Brain pericyte (primary cell): ENCODE results near the gene LRP1B.

ENCODE experiments used
- DNase-seq: peaks from one replicate; pipeline ENCODE4 v3.0.0-alpha.2; 2012; ENCODE audit warnings: low read depth, low spot score

LRP1B gene

GRCh38 chr2:140843186-140843585, 1287.6 kb downstream of the LRP1B start:
- no peak for DNase-seq

- no peak for DNase-seq
Observed at GRCh38 chr2:140842110-140842509, 1288.7 kb downstream of the LRP1B start.

GRCh38 chr2:140841141-140841540, 1289.7 kb downstream of the LRP1B start:
- no peak for DNase-seq

- no peak for DNase-seq
Observed at GRCh38 chr2:140836826-140837225, 1294.0 kb downstream of the LRP1B start.

DNA sequence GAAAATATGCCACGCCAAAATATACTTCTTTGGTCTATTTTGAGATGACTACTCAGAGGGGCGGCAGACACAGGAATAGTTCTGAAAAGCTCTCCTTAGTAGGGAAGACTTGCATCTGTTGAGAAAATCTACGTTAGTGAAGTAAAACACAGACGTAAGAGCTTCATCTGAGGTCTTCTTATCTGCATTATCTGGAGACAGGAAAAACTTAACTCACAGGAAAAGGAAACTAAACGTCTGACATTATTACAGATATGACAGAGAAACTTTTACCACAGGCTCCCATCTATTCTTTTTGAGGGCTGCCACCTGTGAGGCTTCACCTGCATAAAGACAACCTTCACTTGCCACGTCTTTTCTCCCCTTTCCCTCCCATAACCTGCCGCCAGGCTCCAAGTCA, 1295.7 kb downstream of the LRP1B start:
- DNase-seq, result no peak

DNA sequence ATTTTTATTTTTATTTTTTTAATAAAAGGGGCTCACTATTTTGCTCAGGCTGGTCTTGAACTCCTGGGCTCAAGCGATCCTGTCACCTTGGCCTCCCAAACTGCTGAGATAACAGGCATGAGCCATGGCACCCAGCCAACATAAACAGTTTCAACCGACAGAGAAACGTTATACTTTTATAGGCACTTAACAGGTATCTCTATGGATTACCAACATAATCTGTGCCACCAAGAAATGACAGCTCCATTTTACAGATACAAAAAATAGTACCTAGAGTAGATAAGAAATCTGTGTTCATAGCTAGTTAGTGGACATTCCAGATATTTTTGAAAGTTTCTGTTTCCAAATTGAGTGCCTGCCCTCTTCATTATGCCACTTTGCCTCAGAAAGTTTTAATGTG, 1316.7 kb downstream of the LRP1B start:
- DNase-seq, result no peak

DNA sequence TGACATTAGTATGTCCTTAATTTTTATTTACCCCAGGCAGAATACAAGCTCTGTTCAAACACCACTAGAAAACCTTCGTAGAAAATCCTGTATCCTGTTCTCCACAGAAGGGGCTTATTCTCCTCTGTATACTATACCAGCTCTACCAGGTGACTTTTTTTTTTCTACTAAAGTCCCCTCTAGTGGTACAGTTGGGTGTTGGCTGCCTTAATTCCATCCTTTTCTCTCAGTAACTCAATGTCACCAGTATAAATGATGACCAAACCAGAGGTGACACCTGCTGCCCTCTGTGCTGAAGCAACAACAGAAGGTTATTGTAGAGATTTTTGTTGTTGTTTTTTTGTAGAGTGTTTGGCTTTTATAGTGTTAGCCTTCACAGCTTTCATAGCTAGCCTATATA, 1322.0 kb downstream of the LRP1B start:
- no peak for DNase-seq

- no peak for DNase-seq
Observed at GRCh38 chr2:140808211-140808610, 1322.6 kb downstream of the LRP1B start.

GRCh38 chr2:140804700-140805260, 1326.0 kb downstream of the LRP1B start:
- no peak for DNase-seq

DNA sequence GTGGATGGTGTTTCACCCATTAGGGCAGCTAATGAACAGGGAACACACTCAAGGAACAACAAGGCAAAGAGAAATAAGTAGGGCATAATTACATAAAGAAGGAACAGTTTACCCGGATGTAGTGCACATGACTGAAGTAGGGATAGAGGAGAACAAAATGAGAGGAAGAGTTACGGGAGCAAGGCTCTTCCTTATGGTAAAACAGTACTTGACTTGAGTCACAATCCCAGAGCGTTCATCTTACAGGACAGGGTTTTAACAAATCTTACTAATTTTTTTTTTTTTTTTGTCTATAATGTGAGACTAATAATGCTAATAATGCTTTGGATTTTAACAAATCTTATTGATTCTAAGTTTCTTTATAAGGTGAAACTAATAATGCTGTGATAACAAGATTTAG, 1329.5 kb downstream of the LRP1B start:
- DNase-seq, result no peak

- DNase-seq, result no peak
Observed at GRCh38 chr2:140797718-140798117, 1333.1 kb downstream of the LRP1B start.

DNA sequence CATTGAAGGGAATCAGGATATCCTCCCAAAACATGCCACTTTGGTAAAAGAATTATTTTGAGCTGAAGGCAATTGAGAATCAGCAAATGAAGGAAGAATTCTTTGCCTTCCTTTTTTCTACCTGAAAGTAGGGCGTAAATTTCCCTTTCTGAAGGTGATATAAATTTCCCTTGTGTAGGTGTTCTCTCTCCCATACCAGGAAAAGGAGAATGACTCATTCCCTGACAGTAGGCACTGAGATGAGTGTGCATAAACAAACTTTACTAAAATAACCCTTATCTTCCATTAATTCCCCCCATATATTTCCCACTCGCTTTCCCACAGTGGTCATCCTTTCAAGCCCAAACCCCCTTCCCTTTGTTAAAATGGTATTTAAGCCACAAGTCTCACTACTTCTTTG, 1339.0 kb downstream of the LRP1B start:
- DNase-seq, result no peak

GRCh38 chr2:140786585-140786984, 1344.2 kb downstream of the LRP1B start:
- DNase-seq, result no peak

DNA sequence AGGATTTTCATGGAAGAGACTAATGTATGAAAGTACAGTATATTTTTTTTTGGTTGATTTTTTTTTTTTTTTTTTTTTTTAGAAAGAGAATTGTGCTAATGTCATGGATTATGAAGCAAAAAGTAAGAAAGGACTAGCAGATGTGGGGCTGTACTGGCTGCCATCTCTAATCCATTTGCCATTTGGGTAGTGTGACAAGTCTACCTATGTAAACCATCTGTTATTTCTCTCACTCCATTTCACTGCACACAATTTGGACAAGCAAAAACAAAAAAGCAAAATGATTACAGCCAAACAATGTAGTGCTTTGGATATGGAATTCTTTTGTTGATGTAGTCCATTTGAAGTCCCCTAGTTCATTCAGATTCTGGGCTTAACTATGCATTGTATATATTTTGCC, 1355.4 kb downstream of the LRP1B start:
- no peak for DNase-seq

DNA sequence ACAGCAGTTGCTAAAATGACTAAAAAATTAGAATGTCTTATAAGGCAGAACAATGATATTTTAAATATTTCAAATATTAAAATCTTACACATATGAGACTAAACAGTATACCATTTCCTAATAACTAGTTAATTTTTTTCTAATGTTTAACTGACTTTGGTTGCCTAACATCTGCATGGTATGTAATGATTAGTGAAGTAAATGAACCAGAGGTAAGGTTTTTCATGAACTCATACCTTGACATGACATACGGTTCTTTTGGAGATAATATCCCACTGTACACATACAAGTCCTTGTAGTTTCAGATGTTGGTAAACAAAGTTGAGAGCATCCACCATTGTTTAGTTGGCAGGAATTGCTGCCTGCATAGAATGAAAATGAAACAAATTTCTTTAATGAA, 1360.2 kb downstream of the LRP1B start:
- DNase-seq, result no peak

GRCh38 chr2:140761807-140762206, 1369.0 kb downstream of the LRP1B start:
- DNase-seq, result no peak

DNA sequence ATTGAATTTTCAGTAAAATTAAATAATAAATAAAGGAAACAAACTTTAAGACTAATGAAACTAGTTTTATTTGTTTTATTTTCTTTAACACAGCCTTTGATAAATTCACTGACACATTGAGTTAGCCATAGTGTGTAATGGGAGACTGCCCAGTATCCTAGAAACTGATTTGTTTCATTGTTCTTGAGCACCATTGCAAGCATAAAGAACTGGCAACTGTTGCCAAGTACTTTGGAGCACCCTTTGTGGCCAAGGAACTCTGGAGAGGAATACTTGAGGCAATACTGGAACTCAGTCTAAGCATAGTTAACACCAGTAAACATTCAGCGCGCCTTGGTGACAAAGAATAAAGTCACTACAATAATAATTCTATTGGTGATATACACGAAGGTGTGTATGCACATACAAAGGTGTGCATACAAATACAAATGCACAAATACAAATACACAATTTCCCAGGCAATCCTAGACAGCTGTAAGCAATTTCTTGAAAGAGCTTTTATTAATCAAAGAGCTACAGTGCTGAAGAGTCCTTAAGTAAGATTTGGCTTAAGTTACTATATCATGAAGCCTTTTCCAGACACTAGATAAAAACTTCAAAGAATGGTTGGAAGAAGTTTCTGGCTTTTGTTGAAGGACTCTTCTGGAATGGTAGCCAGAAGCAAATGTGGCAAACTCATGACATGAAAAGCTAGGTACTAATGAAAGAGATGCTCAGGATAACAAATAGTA, 1371.2 kb downstream of the LRP1B start:
- no peak for DNase-seq

DNA sequence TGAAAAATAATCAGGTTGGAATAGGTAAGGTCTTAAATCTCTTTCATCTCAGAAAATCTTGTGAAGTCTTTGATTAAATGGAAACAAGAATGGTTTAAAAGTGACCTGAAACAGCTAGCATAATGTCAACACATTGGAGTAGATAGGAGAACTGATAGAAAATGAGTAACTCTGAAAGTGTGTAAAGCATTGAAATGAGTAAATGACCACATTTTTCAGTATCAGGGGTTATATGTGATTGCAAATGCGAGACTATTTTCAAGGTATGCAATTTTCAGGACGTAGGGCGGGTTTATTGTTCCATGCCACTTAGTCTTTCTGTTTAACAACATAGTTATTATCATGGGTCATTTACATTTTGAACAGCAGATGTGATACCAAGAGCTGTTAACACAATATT, 1383.2 kb downstream of the LRP1B start:
- no peak for DNase-seq

GRCh38 chr2:140747090-140747489, 1383.7 kb downstream of the LRP1B start:
- no peak for DNase-seq

DNA sequence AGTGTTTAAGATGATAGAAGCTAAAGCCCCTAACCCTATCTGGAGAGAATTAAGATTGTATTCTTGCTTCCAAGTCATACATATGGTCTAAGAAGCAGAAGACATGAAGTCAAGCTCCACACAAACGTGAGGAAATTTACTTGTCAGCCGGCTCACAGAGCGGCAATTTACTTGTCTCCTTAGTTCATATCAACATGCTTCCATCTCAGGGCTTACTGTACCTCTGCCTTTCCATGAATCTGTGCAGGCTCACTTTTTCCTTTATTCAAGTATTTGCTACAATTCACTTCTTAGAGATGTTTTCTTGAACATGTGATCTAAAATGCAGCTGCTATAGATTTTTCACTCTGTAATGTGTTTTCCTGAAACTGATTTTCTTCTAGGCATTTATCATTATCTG, 1386.4 kb downstream of the LRP1B start:
- no peak for DNase-seq

- DNase-seq, result no peak
Observed at GRCh38 chr2:140737006-140737405, 1393.8 kb downstream of the LRP1B start.

GRCh38 chr2:140734992-140735391, 1395.8 kb downstream of the LRP1B start:
- no peak for DNase-seq

DNA sequence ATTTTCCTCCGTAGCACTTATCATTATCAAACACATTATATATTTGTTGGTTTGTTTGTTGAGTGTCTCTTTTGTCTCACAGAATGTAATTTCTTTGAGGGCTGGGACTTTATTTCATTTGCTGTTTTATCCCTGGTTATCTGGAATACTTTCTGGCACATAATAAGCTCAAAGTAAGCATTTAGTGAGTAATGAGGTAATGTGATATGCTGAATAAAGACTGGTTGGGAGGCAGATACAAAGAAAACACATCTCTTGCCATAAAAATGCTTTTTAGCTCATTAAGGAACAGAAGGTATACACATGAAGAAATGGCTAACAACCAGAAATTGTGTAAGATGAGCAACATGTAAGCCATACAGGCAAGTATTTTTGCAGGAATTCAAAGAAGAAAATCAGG, 1411.8 kb downstream of the LRP1B start:
- no peak for DNase-seq

DNA sequence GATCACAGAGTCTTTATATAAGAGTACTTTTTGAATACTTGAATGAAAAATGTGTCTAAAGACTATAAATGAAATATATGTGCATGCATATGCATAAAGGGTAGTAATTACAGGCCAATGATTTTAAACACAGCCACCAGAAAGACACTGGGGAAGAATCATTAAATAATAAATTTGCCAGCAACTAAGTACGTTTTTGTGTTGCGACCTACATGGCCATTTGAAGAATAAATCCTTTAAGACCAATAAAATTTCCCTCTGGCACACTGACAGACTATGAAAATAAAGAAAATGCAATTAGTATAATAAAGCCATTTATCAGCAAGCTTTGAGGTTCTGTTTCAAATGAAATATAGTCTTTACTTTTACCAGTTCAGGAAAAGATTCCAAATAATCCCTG, 1413.3 kb downstream of the LRP1B start:
- DNase-seq, result no peak
